GM12891 (cell line): ENCODE data around the gene CDCP1.

Experiments used
- PAX5 ChIP-seq: IDR thresholded peaks from 2 replicates; pipeline ENCODE4 v1.6.1; 2011; ENCODE audit warnings: low read length, moderate library complexity, mild to moderate bottlenecking; ENCODE audit not compliant: insufficient read depth, severe bottlenecking
- POLR2A ChIP-seq: IDR thresholded peaks from 2 replicates; pipeline ENCODE4 v1.6.1; 2011; ENCODE audit warnings: low read depth, low read length, control low read depth
- POLR2AphosphoS5 ChIP-seq: IDR thresholded peaks from 2 replicates; pipeline ENCODE4 v1.6.1; 2011; ENCODE audit warnings: low read depth, low read length, control low read depth
- POU2F2 ChIP-seq: IDR thresholded peaks from 2 replicates; pipeline ENCODE4 v1.6.1; 2011; ENCODE audit warnings: low read depth, mild to moderate bottlenecking, control low read depth, low read length, moderate library complexity
- SPI1 ChIP-seq: IDR thresholded peaks from 2 replicates; pipeline ENCODE4 v1.6.1; 2011; ENCODE audit warnings: low read depth, low read length, control low read depth
- TAF1 ChIP-seq: IDR thresholded peaks from 2 replicates; pipeline ENCODE4 v1.6.1; 2011; ENCODE audit warnings: low read depth, low read length, control low read depth

DNA sequence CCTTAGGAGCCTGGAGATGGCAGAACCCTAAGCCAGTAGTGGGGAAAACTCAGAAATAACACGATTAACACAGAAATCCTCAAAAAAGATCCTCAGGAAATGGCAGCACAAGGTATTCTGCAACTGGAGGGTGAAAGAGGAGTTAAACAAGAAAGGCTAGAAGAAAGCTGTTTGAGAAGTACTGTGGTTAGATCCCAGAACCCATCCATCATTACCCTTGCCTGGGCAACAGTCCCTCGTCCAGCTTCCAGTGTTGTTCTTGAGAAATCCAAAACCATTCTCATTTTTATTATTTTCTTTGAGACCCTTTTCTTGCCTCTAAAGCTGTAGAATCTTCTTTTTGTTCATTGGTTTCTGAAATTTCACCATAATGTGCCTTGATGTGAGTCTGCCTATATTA is 2.7 kb upstream of the CDCP1 start:
- TF ChIP-seq POLR2A = no peak
- no peak for TF ChIP-seq PAX5
- no peak for TF ChIP-seq POLR2AphosphoS5
- TF ChIP-seq TAF1 = no peak
- no peak for TF ChIP-seq POU2F2
- no peak for TF ChIP-seq SPI1
